ENCODE measurements around the gene SLC4A5.

Gene SLC4A5

GRCh38 chr2:74235041-74235440 lies 108.2 kb downstream of the SLC4A5 start:
- no peak for TF ChIP-seq ZBTB7A (IDR thresholded peaks at IDR 0.05; ENCODE audit: low read depth)
- no peak for TF ChIP-seq REST (IDR thresholded peaks at IDR 0.05; ENCODE audit: low read depth)
- no peak for TF ChIP-seq YY1 (IDR thresholded peaks at IDR 0.05; ENCODE audit: low read depth)
- TF ChIP-seq TAF1 (IDR thresholded peaks at IDR 0.05; ENCODE audit: low read depth) = no peak
- TF ChIP-seq EP300 (IDR thresholded peaks at IDR 0.05; ENCODE audit: borderline replicate concordance) = no peak
- TF ChIP-seq TCF12 (IDR thresholded peaks at IDR 0.05; ENCODE audit: low read depth) = no peak
- TF ChIP-seq TEAD4 (IDR thresholded peaks at IDR 0.05) = no peak

GRCh38 chr2:74233648-74234047 lies 109.6 kb downstream of the SLC4A5 start:
- TF ChIP-seq TAF1 (IDR thresholded peaks at IDR 0.05; ENCODE audit: low read depth) = no peak
- TF ChIP-seq YY1 (IDR thresholded peaks at IDR 0.05; ENCODE audit: low read depth) = no peak
- TF ChIP-seq REST (IDR thresholded peaks at IDR 0.05; ENCODE audit: low read depth) = no peak
- no peak for TF ChIP-seq CEBPB (IDR thresholded peaks at IDR 0.05)
- TF ChIP-seq CREB1 (IDR thresholded peaks at IDR 0.05; ENCODE audit: low read depth) = no peak
- no peak for TF ChIP-seq EP300 (IDR thresholded peaks at IDR 0.05; ENCODE audit: borderline replicate concordance)
- TF ChIP-seq FOXM1 (IDR thresholded peaks at IDR 0.05; ENCODE audit: borderline replicate concordance, low read depth) = no peak
- TF ChIP-seq USF1 (IDR thresholded peaks at IDR 0.05) = no peak
- TF ChIP-seq EGR1 (IDR thresholded peaks at IDR 0.05) = no peak

- TF ChIP-seq TEAD4 (IDR thresholded peaks at IDR 0.05) (no peak), YY1 (IDR thresholded peaks at IDR 0.05; ENCODE audit: low read depth) (no peak), REST (IDR thresholded peaks at IDR 0.05; ENCODE audit: low read depth) (no peak), RAD21 (IDR thresholded peaks at IDR 0.05; ENCODE audit: low read depth) (no peak), TCF12 (IDR thresholded peaks at IDR 0.05; ENCODE audit: low read depth) (no peak), EP300 (IDR thresholded peaks at IDR 0.05; ENCODE audit: borderline replicate concordance) (no peak), NFIC (IDR thresholded peaks at IDR 0.05) (no peak), ZBTB7A (IDR thresholded peaks at IDR 0.05; ENCODE audit: low read depth) (no peak), TAF1 (IDR thresholded peaks at IDR 0.05; ENCODE audit: low read depth) (no peak), FOXM1 (IDR thresholded peaks at IDR 0.05; ENCODE audit: borderline replicate concordance, low read depth) (no peak), CEBPB (IDR thresholded peaks at IDR 0.05) (no peak), EGR1 (IDR thresholded peaks at IDR 0.05) (no peak), MAX (IDR thresholded peaks at IDR 0.05) (no peak), USF1 (IDR thresholded peaks at IDR 0.05) (no peak)
Observed at GRCh38 chr2:74232426-74232825, 110.8 kb downstream of the SLC4A5 start.

- TF ChIP-seq TAF1 (IDR thresholded peaks at IDR 0.05; ENCODE audit: low read depth) (no peak), CEBPB (IDR thresholded peaks at IDR 0.05) (no peak), TCF12 (IDR thresholded peaks at IDR 0.05; ENCODE audit: low read depth) (no peak), YY1 (IDR thresholded peaks at IDR 0.05; ENCODE audit: low read depth) (no peak), REST (IDR thresholded peaks at IDR 0.05; ENCODE audit: low read depth) (no peak), USF1 (IDR thresholded peaks at IDR 0.05) (no peak), FOXM1 (IDR thresholded peaks at IDR 0.05; ENCODE audit: borderline replicate concordance, low read depth) (no peak), ZBTB7A (IDR thresholded peaks at IDR 0.05; ENCODE audit: low read depth) (no peak), NFIC (IDR thresholded peaks at IDR 0.05) (no peak), EP300 (IDR thresholded peaks at IDR 0.05; ENCODE audit: borderline replicate concordance) (no peak), TEAD4 (IDR thresholded peaks at IDR 0.05) (no peak), EGR1 (IDR thresholded peaks at IDR 0.05) (no peak), RAD21 (IDR thresholded peaks at IDR 0.05; ENCODE audit: low read depth) (no peak), CREB1 (IDR thresholded peaks at IDR 0.05; ENCODE audit: low read depth) (no peak), MAX (IDR thresholded peaks at IDR 0.05) (no peak)
Observed at GRCh38 chr2:74228772-74229171, 114.4 kb downstream of the SLC4A5 start.
